ENCODE results near the gene KLHL20.
"Not testable (repeated sequence)": the region's sequence is repeated elsewhere in the genome, so short reads cannot be mapped to it uniquely, and the experiment has no call there.

The KLHL20 gene, protein sequence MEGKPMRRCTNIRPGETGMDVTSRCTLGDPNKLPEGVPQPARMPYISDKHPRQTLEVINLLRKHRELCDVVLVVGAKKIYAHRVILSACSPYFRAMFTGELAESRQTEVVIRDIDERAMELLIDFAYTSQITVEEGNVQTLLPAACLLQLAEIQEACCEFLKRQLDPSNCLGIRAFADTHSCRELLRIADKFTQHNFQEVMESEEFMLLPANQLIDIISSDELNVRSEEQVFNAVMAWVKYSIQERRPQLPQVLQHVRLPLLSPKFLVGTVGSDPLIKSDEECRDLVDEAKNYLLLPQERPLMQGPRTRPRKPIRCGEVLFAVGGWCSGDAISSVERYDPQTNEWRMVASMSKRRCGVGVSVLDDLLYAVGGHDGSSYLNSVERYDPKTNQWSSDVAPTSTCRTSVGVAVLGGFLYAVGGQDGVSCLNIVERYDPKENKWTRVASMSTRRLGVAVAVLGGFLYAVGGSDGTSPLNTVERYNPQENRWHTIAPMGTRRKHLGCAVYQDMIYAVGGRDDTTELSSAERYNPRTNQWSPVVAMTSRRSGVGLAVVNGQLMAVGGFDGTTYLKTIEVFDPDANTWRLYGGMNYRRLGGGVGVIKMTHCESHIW

DNA sequence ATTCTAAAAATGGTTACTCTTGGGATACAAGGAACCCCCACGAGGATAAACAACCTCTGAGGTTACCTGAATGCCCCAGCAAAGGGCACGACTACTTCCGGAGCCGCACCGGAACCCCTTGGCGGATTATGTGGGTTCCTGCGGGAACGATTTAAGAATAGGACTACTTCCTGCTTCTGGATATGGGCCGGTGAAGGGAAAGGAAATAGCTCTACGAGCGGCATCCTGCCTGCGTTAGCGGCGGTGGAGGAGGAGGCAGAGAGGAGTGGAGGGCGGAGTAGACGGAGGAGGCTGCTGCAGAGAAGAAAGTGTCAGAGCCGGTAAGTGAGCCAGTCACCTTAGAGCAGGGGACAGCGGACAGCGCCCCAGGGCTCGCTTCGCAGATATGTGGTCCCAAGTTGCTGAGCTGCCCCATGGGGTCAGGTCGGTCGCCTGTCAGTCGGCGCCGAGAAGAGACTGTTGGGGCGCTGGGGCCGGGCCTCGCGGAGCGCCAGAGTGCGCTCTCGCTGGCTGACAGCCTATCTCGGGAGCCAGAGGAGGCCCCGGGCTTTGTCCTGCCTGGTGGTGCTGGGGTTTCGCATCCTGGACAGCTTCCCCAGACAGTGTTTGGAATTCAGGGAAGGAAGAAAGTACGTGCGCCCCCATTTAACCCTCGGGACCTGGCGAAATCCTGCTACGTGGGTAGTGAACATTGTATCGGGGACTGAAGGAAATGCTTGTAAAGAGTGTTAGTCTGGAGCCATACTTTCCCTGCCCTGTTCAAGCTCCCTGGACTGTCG is at the start of gene KLHL20:
Gene KLHL20, plus strand, starts transcription at position 223 of the 779 bp plus-strand sequence. CDS start 1,063 bp downstream, outside the sequence.
- no peaks in the 10 kb centered on the region for H3K9me3 ChIP-seq (ENCODE audit: control insufficient read depth, insufficient read depth, low read length)
- peak within 1 kb of the TSS; percentile 38 for H3K9ac ChIP-seq (ENCODE audit: low read depth, low read length)
- peak within 1 kb of the TSS; percentile 84 for H3K4me3 ChIP-seq (ENCODE audit: low read depth, low read length)

DNA sequence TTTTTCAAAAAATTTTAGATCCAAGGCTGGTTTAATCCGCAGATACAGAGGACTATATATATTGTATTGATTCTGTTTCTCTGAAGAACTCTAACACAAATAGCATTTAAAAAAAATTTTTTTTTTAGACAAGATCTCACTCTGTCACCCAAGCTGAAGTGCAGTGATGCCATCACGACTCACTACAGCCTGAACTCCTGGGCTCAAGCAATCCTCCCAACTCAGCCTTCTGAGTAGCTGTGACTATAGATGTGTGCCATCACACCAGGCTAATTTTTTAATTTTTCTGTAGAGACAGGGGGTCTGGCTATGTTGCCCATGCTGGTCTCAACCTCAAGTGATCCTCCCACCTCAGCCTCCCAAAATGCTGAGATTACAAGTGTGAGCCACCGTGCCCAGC is 48.1 kb upstream of the KLHL20 start:
- Histone ChIP-seq H3K9me3 (ENCODE audit: control insufficient read depth, insufficient read depth, low read length) (no peaks in the 10 kb centered on the region), H3K4me1 (ENCODE audit: control insufficient read depth, insufficient read depth, low read length) (peaks cover 2% of the 10 kb centered on the region), H3K4me3 (ENCODE audit: low read depth, low read length) (no peak overlapping the region), H3K9ac (ENCODE audit: low read depth, low read length) (no peak overlapping the region), H3K36me3 (ENCODE audit: control insufficient read depth, insufficient read depth, low read length) (no peaks in the 10 kb centered on the region), H3K27me3 (ENCODE audit: control insufficient read depth, insufficient read depth, low read length) (peaks cover 3% of the 10 kb centered on the region)

More for the DNA sequence above, at the start of gene KLHL20:
- no peaks in the 10 kb centered on the region for H3K36me3 ChIP-seq (ENCODE audit: control insufficient read depth, insufficient read depth, low read length)
- H3K4me1 ChIP-seq (ENCODE audit: control insufficient read depth, insufficient read depth, low read length): peaks cover 3% of the 10 kb centered on the region
- H3K27me3 ChIP-seq (ENCODE audit: control insufficient read depth, insufficient read depth, low read length): peaks cover 13% of the 10 kb centered on the region

DNA sequence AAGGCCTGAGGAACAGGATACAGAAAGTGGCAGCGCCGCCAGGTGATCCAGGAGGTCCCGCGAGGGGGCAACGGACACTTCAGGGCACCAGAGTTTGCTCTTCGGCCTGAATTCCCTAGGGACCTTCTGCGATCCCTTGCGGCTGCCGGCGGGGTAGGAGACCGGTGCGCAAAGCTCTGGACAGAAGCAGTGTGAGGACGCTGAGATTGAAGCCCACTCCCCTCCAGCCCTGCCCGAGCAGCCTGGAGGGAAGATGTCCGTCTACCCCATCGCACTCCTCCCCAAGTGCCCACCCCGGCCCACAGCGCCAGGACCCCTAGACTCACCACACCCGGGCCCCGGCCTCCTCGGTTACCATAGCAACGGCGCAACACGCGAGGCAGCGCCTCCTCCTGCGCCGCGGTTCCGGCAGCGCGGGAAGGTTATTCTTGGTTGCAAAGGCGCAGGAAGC is 45.3 kb upstream of the KLHL20 start, which contains the start of gene ANKRD45:
Gene ANKRD45, minus strand, starts transcription at position 361 of the 451 bp plus-strand sequence. CDS start 10,433 bp downstream, outside the sequence.
- Histone ChIP-seq H3K27me3 (ENCODE audit: control insufficient read depth, insufficient read depth, low read length) (peaks cover 3% of the 10 kb centered on the region), H3K9me3 (ENCODE audit: control insufficient read depth, insufficient read depth, low read length) (no peaks in the 10 kb centered on the region), H3K4me3 (ENCODE audit: low read depth, low read length) (peak within 1 kb of the TSS; percentile 85), H3K4me1 (ENCODE audit: control insufficient read depth, insufficient read depth, low read length) (peaks cover 2% of the 10 kb centered on the region), H3K36me3 (ENCODE audit: control insufficient read depth, insufficient read depth, low read length) (no peaks in the 10 kb centered on the region), H3K9ac (ENCODE audit: low read depth, low read length) (peak within 1 kb of the TSS; percentile 73)

DNA sequence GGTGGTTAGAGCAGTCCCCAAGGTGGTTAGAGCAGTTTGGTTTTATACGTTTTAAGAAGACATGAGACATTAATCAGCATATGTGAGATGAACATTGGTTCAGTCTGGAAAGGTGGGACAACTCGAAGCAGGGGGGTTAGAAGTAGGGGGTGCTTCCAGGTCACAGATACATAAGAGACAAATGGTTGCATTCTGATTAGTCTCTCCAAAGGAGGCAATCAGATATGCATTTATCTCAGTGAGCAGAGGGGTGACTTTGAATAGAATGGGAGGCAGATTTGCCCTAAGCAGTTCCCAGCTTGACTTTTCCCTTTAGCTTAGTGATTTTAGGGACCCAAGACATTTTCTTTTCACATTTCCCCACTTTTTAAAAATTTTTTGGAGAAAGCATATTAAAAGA is 40.3 kb upstream of the KLHL20 start:
- not testable (repeated sequence) for H3K9me3 ChIP-seq (ENCODE audit: control insufficient read depth, insufficient read depth, low read length); H3K27me3 ChIP-seq (ENCODE audit: control insufficient read depth, insufficient read depth, low read length); H3K9ac ChIP-seq (ENCODE audit: low read depth, low read length); H3K4me3 ChIP-seq (ENCODE audit: low read depth, low read length); H3K36me3 ChIP-seq (ENCODE audit: control insufficient read depth, insufficient read depth, low read length); H3K4me1 ChIP-seq (ENCODE audit: control insufficient read depth, insufficient read depth, low read length)

DNA sequence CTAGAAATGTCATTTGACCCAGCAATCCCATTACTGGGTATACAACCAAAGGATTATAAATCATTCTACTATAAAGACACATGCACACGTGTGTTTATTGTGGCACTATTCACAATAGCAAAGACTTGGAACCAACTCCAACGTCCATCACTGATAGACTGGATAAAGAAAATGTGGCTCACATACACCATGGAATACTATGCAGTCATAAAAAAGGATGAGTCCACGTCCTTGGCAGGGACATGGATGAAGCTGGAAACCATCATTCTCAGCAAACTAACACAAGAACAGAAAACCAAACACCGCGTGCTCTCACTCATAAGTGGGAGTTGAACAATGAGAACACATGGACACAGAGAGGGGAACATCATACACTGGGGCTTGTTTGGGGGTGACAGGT is 34.6 kb upstream of the KLHL20 start:
- not testable (repeated sequence) for H3K27me3 ChIP-seq (ENCODE audit: control insufficient read depth, insufficient read depth, low read length); H3K36me3 ChIP-seq (ENCODE audit: control insufficient read depth, insufficient read depth, low read length); H3K4me3 ChIP-seq (ENCODE audit: low read depth, low read length); H3K9me3 ChIP-seq (ENCODE audit: control insufficient read depth, insufficient read depth, low read length); H3K4me1 ChIP-seq (ENCODE audit: control insufficient read depth, insufficient read depth, low read length); H3K9ac ChIP-seq (ENCODE audit: low read depth, low read length)

DNA sequence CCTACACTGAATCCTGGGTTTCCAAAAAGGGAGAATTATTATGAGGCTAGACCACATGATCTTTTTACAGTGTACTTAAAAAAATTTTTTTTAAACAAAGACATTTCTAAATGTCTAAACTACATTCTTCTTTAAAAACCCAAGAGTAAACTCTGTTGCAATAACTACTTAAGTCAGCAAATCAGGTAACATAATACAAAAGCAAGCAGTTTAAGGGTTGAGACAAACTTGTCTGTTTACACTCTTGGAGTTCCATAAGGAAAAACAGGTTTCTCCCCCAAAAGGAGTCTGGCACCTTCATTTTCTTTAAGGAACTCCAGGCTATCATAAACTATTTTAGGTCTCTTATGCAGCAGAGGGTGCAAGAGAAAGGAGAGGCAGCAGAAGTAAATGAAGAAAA is 32.6 kb upstream of the KLHL20 start:
- Histone ChIP-seq H3K4me3 (ENCODE audit: low read depth, low read length) (no peak overlapping the region), H3K9ac (ENCODE audit: low read depth, low read length) (no peak overlapping the region), H3K36me3 (ENCODE audit: control insufficient read depth, insufficient read depth, low read length) (no peaks in the 10 kb centered on the region), H3K27me3 (ENCODE audit: control insufficient read depth, insufficient read depth, low read length) (no peaks in the 10 kb centered on the region), H3K4me1 (ENCODE audit: control insufficient read depth, insufficient read depth, low read length) (peaks cover 7% of the 10 kb centered on the region), H3K9me3 (ENCODE audit: control insufficient read depth, insufficient read depth, low read length) (no peaks in the 10 kb centered on the region)

DNA sequence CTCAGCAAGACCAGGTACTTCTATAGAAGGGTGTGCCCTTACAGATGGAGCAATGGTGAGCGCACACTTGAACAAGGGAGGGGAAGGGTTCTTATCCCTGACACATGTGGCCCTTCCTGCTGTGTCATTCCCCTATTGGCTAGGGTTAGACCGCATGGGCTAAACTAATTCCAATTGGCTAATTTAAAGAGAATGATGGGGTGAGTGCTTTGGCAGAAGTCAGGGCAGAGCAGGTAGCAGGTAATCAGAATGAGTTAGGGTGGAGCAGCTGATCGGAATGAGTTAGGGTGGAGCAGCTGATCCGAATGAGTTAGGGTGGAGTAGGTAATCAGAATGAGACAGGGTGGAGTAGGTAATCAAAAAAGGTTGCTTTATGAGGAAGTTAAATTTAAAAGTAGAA is 30.9 kb upstream of the KLHL20 start:
- not testable (repeated sequence) for H3K4me1 ChIP-seq (ENCODE audit: control insufficient read depth, insufficient read depth, low read length); H3K9me3 ChIP-seq (ENCODE audit: control insufficient read depth, insufficient read depth, low read length); H3K9ac ChIP-seq (ENCODE audit: low read depth, low read length); H3K4me3 ChIP-seq (ENCODE audit: low read depth, low read length); H3K27me3 ChIP-seq (ENCODE audit: control insufficient read depth, insufficient read depth, low read length); H3K36me3 ChIP-seq (ENCODE audit: control insufficient read depth, insufficient read depth, low read length)

DNA sequence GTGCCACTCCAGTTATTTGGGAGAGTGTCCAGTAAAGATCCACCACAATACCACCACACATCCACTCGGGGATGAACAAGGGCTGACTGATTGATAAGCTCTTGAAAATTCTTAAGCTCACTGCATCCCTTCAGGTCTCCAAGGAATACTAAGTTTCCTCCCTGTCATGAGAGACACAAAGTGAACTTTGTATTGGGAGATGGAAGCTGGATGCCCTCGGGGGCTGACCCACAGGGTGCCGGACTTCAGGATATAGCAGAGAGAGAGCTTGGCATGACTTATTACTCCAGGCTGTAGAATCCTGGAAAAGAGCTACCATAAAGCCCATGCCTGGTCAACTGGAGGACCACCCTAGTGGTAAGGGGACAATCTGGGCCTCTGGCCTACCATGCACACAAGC is 29.7 kb upstream of the KLHL20 start:
- not testable (repeated sequence) for H3K9me3 ChIP-seq (ENCODE audit: control insufficient read depth, insufficient read depth, low read length); H3K4me3 ChIP-seq (ENCODE audit: low read depth, low read length); H3K4me1 ChIP-seq (ENCODE audit: control insufficient read depth, insufficient read depth, low read length); H3K9ac ChIP-seq (ENCODE audit: low read depth, low read length); H3K27me3 ChIP-seq (ENCODE audit: control insufficient read depth, insufficient read depth, low read length); H3K36me3 ChIP-seq (ENCODE audit: control insufficient read depth, insufficient read depth, low read length)

DNA sequence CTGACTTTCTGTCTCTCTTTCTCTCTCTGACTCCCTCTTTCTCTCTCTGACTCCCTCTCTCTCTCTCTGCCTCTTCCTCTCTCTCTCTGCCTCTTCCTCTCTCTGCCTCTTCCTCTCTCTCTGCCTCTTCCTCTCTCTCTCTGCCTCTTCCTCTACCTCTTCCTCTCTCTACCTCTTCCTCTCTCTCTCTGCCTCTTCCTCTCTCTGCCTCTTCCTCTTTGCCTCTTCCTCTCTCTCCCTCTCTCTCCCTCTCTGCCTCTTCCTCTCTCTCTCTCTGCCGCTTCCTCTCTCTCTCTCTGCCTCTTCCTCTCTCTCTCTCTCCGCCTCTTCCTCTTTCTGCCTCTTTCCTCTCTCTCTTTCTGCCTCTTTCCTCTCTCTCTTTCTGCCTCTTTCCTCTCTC is 26.5 kb upstream of the KLHL20 start:
- Histone ChIP-seq H3K9ac (ENCODE audit: low read depth, low read length) (no peak overlapping the region), H3K9me3 (ENCODE audit: control insufficient read depth, insufficient read depth, low read length) (no peaks in the 10 kb centered on the region), H3K4me1 (ENCODE audit: control insufficient read depth, insufficient read depth, low read length) (peaks cover 1% of the 10 kb centered on the region), H3K4me3 (ENCODE audit: low read depth, low read length) (no peak overlapping the region), H3K36me3 (ENCODE audit: control insufficient read depth, insufficient read depth, low read length) (no peaks in the 10 kb centered on the region), H3K27me3 (ENCODE audit: control insufficient read depth, insufficient read depth, low read length) (no peaks in the 10 kb centered on the region)

DNA sequence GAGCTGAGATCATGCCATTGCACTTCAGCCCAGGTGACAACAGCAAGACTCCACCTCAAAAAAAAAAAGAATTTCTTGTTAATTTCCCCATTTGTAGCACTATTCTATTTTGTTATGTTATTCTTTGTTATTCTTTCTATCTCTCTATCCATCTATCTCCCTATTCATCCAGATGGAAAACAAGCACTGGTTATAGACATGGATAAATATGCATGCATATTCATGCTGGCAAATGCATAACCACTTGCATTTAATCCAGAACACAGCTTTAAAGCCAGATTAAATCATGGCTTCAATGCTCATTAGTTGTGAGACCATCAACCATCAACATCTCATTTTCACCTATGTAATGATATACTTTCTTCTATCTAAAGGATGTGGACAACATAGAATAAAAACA is 21.5 kb upstream of the KLHL20 start:
- H3K9me3 ChIP-seq (ENCODE audit: control insufficient read depth, insufficient read depth, low read length): no peaks in the 10 kb centered on the region
- H3K27me3 ChIP-seq (ENCODE audit: control insufficient read depth, insufficient read depth, low read length): no peaks in the 10 kb centered on the region
- H3K4me1 ChIP-seq (ENCODE audit: control insufficient read depth, insufficient read depth, low read length): no peaks in the 10 kb centered on the region
- H3K9ac ChIP-seq (ENCODE audit: low read depth, low read length): no peak overlapping the region
- H3K4me3 ChIP-seq (ENCODE audit: low read depth, low read length): no peak overlapping the region
- H3K36me3 ChIP-seq (ENCODE audit: control insufficient read depth, insufficient read depth, low read length): no peaks in the 10 kb centered on the region

DNA sequence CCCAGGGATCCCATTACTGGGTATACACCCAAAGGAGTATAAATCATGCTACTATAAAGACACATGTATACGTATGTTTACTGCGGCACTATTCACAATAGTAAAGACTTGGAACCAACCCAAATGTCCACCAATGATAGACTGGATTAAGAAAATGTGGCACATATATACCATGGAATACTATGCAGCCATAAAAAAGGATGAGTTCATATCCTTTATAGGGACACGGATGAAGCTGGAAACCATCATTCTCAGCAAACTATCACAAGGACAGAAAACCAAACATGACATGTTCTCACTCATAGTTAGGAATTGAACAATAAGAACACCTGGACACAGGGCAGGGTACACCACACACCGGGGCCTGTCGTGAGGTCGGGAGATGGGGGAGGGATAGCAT is 13.5 kb upstream of the KLHL20 start:
- H3K9ac ChIP-seq (ENCODE audit: low read depth, low read length); H3K36me3 ChIP-seq (ENCODE audit: control insufficient read depth, insufficient read depth, low read length); H3K4me3 ChIP-seq (ENCODE audit: low read depth, low read length); H3K27me3 ChIP-seq (ENCODE audit: control insufficient read depth, insufficient read depth, low read length); H3K9me3 ChIP-seq (ENCODE audit: control insufficient read depth, insufficient read depth, low read length); H3K4me1 ChIP-seq (ENCODE audit: control insufficient read depth, insufficient read depth, low read length): not testable (repeated sequence)

All from iPS-15b (cell line).